ENCODE results near the gene RELT.
"Not testable (repeated sequence)": the region's sequence is repeated elsewhere in the genome, so short reads cannot be mapped to it uniquely, and the experiment has no call there.

RELT gene

GRCh38 chr11:73423506-73423905 lies 47.3 kb downstream of the RELT start:
- Mint-ChIP-seq H3K27me3 (no peaks in the 10 kb centered on the region), H3K27ac (peak overlapping the region; percentile 59), H3K4me1 (peaks cover 10% of the 10 kb centered on the region), H3K9me3 (no peaks in the 10 kb centered on the region), H3K36me3 (peaks cover 14% of the 10 kb centered on the region), H3K4me3 (no peak overlapping the region)
- DNase-seq (ENCODE audit: low spot score in 2 of 2), result no peak
- no peak for ATAC-seq (ENCODE audit: low read depth)

- peaks cover 12% of the 10 kb centered on the region for H3K4me1 Mint-ChIP-seq
- DNase-seq (ENCODE audit: low spot score in 2 of 2) (no peak), ATAC-seq (ENCODE audit: low read depth) (no peak)
- H3K4me3 Mint-ChIP-seq, result no peak overlapping the region
- no peak overlapping the region for H3K27ac Mint-ChIP-seq
- H3K9me3 Mint-ChIP-seq, result no peaks in the 10 kb centered on the region
- H3K36me3 Mint-ChIP-seq, result peaks cover 3% of the 10 kb centered on the region
- H3K27me3 Mint-ChIP-seq, result no peaks in the 10 kb centered on the region
Measured at GRCh38 chr11:73425108-73425507, 48.9 kb downstream of the RELT start.

GRCh38 chr11:73426219-73426850 lies 50.1 kb downstream of the RELT start:
- Mint-ChIP-seq H3K27ac (no peak overlapping the region), H3K9me3 (no peaks in the 10 kb centered on the region), H3K36me3 (peaks cover 1% of the 10 kb centered on the region), H3K4me1 (peaks cover 12% of the 10 kb centered on the region), H3K27me3 (no peaks in the 10 kb centered on the region), H3K4me3 (no peak overlapping the region)
- ATAC-seq (ENCODE audit: low read depth) (no peak), DNase-seq (ENCODE audit: low spot score in 2 of 2) (no peak)

DNA sequence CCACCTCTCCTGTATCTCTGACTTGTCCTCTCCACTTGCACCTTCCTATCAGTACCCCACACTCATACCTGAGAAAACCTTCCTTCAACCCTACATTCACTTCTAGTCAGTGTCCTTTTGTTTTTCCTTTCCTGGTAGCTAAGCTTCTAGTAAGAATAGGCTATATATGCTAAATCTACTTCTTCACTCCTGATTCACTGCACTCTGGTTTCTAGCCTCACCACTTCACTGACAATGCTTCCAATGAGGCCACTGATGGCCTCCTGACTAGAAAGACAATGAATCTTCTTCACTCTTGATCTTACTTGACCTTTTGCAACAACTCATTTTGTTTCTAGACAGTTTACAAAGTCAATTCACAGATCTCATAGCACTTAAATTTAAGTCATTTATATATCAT lies 52.0 kb downstream of the RELT start:
- no peak for DNase-seq (ENCODE audit: low spot score in 2 of 2)
- no peak overlapping the region for H3K4me3 Mint-ChIP-seq
- ATAC-seq (ENCODE audit: low read depth), result no peak
- H3K4me1 Mint-ChIP-seq, result peaks cover 9% of the 10 kb centered on the region
- peaks cover 1% of the 10 kb centered on the region for H3K36me3 Mint-ChIP-seq
- H3K27ac Mint-ChIP-seq, result no peak overlapping the region
- no peaks in the 10 kb centered on the region for H3K9me3 Mint-ChIP-seq
- H3K27me3 Mint-ChIP-seq, result no peaks in the 10 kb centered on the region

DNA sequence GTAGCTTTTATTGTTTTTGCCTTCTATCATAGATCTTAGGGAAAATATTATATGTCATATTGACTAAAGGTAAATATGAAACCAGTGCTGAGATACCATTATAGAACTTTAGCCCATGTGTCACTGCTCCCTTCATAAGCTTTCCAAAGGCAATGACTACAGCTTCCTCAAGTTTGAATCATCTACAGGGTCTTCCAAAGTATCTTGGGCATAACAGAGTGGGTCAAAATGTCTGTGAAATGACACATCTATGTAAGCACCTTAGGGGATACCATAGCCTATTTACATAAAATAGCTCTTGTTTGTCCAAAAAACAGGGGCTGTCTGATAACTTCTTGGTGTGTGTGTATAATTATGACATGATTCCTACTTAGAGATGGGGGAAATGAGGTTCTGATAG lies 52.5 kb downstream of the RELT start:
- Mint-ChIP-seq H3K9me3 (no peaks in the 10 kb centered on the region), H3K36me3 (peaks cover 1% of the 10 kb centered on the region)

GRCh38 chr11:73429121-73429750 lies 53.0 kb downstream of the RELT start:
- DNase-seq (ENCODE audit: low spot score in 2 of 2) (no peak), ATAC-seq (ENCODE audit: low read depth) (no peak)
- Mint-ChIP-seq H3K27me3 (no peaks in the 10 kb centered on the region), H3K36me3 (peaks cover 1% of the 10 kb centered on the region), H3K4me3 (no peak overlapping the region), H3K9me3 (no peaks in the 10 kb centered on the region), H3K4me1 (peaks cover 9% of the 10 kb centered on the region), H3K27ac (no peak overlapping the region)

More for the DNA sequence above, 52.5 kb downstream of the RELT start:
- DNase-seq (ENCODE audit: low spot score in 2 of 2), result no peak
- no peak overlapping the region for H3K27ac Mint-ChIP-seq
- ATAC-seq (ENCODE audit: low read depth), result no peak
- H3K4me3 Mint-ChIP-seq, result no peak overlapping the region
- peaks cover 9% of the 10 kb centered on the region for H3K4me1 Mint-ChIP-seq
- no peaks in the 10 kb centered on the region for H3K27me3 Mint-ChIP-seq

- H3K4me3 Mint-ChIP-seq, result no peak overlapping the region
- peaks cover 7% of the 10 kb centered on the region for H3K4me1 Mint-ChIP-seq
- H3K27ac Mint-ChIP-seq, result no peak overlapping the region
- H3K36me3 Mint-ChIP-seq, result peaks cover 1% of the 10 kb centered on the region
- DNase-seq (ENCODE audit: low spot score in 2 of 2), result no peak
- H3K9me3 Mint-ChIP-seq, result no peaks in the 10 kb centered on the region
- no peak for ATAC-seq (ENCODE audit: low read depth)
- H3K27me3 Mint-ChIP-seq, result no peaks in the 10 kb centered on the region
Measured at GRCh38 chr11:73430326-73430725, 54.1 kb downstream of the RELT start.

- Mint-ChIP-seq H3K9me3 (no peaks in the 10 kb centered on the region), H3K4me1 (peaks cover 6% of the 10 kb centered on the region), H3K36me3 (peaks cover 1% of the 10 kb centered on the region), H3K4me3 (no peak overlapping the region), H3K27ac (no peak overlapping the region), H3K27me3 (no peaks in the 10 kb centered on the region)
- no peak for DNase-seq (ENCODE audit: low spot score in 2 of 2)
- ATAC-seq (ENCODE audit: low read depth), result no peak
Measured at GRCh38 chr11:73431396-73431795, 55.2 kb downstream of the RELT start.

DNA sequence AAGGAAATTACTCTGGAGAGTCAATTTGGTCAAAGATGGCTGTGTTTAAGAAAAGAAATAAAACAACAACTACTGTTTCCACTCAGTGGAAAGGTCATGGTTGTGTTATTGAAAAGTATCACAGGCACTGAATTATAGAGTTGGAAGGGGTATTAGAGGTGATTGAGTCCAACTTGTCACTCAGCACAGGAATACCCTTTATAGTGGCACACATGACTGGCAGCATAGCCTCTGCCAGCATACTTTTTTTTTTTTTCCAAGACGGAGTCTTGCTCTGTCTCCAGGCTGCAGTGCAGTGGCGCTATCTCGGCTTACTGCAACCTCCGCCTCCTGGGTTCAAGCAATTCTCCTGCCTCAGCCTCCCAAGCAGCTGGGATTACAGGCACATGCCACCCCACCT lies 60.7 kb downstream of the RELT start:
- DNase-seq (ENCODE audit: low spot score in 2 of 2); H3K4me1 Mint-ChIP-seq; ATAC-seq (ENCODE audit: low read depth); H3K27me3 Mint-ChIP-seq; H3K4me3 Mint-ChIP-seq; H3K9me3 Mint-ChIP-seq; H3K36me3 Mint-ChIP-seq; H3K27ac Mint-ChIP-seq: not testable (repeated sequence)

- no peak overlapping the region for H3K27ac Mint-ChIP-seq
- DNase-seq (ENCODE audit: low spot score in 2 of 2) (no peak), ATAC-seq (ENCODE audit: low read depth) (no peak)
- peaks cover 7% of the 10 kb centered on the region for H3K36me3 Mint-ChIP-seq
- H3K9me3 Mint-ChIP-seq, result no peaks in the 10 kb centered on the region
- H3K4me3 Mint-ChIP-seq, result no peak overlapping the region
- H3K27me3 Mint-ChIP-seq, result no peaks in the 10 kb centered on the region
- no peaks in the 10 kb centered on the region for H3K4me1 Mint-ChIP-seq
Measured at GRCh38 chr11:73439002-73439843, 63.0 kb downstream of the RELT start.

DNA sequence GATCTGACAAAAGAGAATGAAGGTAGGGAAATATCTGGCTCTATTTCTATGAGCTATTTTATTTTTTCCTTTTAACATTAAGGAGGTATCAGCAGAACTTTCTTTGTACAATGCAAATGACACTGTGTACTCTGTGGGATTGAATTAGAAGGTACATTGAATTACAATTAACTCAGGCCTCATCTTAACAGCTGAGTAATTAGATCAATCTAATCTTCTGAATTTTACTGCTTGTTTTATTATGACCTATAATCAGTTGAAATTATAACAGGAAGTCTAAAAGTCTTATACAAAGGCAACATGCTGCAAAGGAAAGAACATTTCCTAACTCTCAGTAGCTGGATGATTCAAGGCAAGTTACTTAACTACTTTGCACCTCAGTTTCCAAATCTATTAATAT lies 69.8 kb downstream of the RELT start:
- Mint-ChIP-seq H3K27me3 (no peaks in the 10 kb centered on the region), H3K4me3 (no peak overlapping the region), H3K36me3 (peaks cover 12% of the 10 kb centered on the region), H3K9me3 (no peaks in the 10 kb centered on the region), H3K27ac (no peak overlapping the region), H3K4me1 (no peaks in the 10 kb centered on the region)
- DNase-seq (ENCODE audit: low spot score in 2 of 2) (no peak), ATAC-seq (ENCODE audit: low read depth) (no peak)

GRCh38 chr11:73446766-73447165 lies 70.6 kb downstream of the RELT start:
- Mint-ChIP-seq H3K4me1 (no peaks in the 10 kb centered on the region), H3K9me3 (no peaks in the 10 kb centered on the region), H3K36me3 (peaks cover 9% of the 10 kb centered on the region), H3K4me3 (no peak overlapping the region), H3K27ac (peak overlapping the region; percentile 48), H3K27me3 (no peaks in the 10 kb centered on the region)
- no peak for ATAC-seq (ENCODE audit: low read depth)
- no peak for DNase-seq (ENCODE audit: low spot score in 2 of 2)
